AG04450 (cell line): ENCODE results near the gene APPBP2. TPM values are rescaled to one million over a fixed set of nuclear protein-coding genes. Genes with fewer than 3 reads are reported as not detected.
"Not testable (repeated sequence)": the region's sequence is repeated elsewhere in the genome, so short reads cannot be mapped to it uniquely, and the experiment has no call there.

Experiments used
- CTCF ChIA-PET: fragments of 300-600, 350-600 bp; formaldehyde crosslinking; extraction: SDS; loops from one replicate; lab custom pipeline; 2022; ENCODE audit warnings: antibody characterized with exemption, inconsistent platforms; lab: Charles Lee
- POLR2A ChIA-PET: fragments of 350-600 bp; formaldehyde crosslinking; extraction: SDS; loops from one replicate; lab custom pipeline; 2021; ENCODE audit warnings: antibody characterized with exemption, inconsistent platforms; lab: Yijun Ruan, JAX
- DNase-seq: peaks from one replicate; pipeline ENCODE4 v3.0.0-alpha.2; 2011; ENCODE audit warnings: low read depth, low spot score
- H3K27ac ChIP-seq: one replicate; pipeline ENCODE4 v1.5.1; 2012; ENCODE audit warnings: low read depth, low read length, control low read depth
- H3K27me3 ChIP-seq: one replicate; pipeline ENCODE4 v1.6.0; 2012; ENCODE audit warnings: low read length; ENCODE audit not compliant: control insufficient read depth, insufficient read depth
- H3K4me3 ChIP-seq: 2 replicates; pipeline ENCODE4 v1.5.1; 2011; ENCODE audit warnings: mild to moderate bottlenecking, low read depth, low read length, control low read depth
- H3K9me3 ChIP-seq: 2 replicates; pipeline ENCODE4 v1.5.1; 2012; ENCODE audit warnings: low read length; ENCODE audit not compliant: control insufficient read depth, insufficient read depth
- polyA plus RNA-seq: library from polyadenylated mRNA; depleted of rRNA; stranded (reverse); fragments of >200 nt; gene quantifications from 2 replicates; pipeline ENCODE4 v1.2.3, GENCODE V29; 2011
- TF ChIP-seq, protein P1 (sequence below): IDR thresholded peaks from 2 replicates; pipeline ENCODE4 v1.5.1; 2011; ENCODE audit warnings: low read depth, low read length, control low read depth, inconsistent platforms

APPBP2 gene
- polyA plus RNA-seq, 1 experiment: 55.1 TPM

DNA sequence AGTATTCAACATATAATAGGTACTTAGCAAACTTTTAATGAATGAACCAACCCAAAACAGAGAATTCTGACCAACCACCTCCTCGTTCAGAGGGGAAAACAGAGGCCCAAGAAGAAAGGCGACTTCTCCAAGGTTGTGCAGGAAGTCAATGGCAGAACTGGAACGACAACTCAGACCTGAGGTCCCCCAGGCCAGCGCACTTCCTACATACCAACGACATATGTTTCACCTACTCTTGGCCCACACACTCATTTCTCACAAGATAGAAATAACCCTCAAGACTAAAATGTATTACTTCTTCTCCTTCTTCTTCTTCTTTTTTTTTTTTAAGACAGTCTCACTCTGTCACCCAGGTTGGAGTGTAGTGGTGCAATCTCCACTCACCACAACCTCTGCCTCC lies 89.4 kb downstream of the APPBP2 start:
- POLR2A ChIA-PET: no interaction called here
- Histone ChIP-seq H3K4me3 (no peak overlapping the region), H3K27ac (no peak overlapping the region), H3K9me3 (peaks cover 8% of the 10 kb centered on the region), H3K27me3 (no peaks in the 10 kb centered on the region)
- DNase-seq: no peak
- TF ChIP-seq, protein P1, sequence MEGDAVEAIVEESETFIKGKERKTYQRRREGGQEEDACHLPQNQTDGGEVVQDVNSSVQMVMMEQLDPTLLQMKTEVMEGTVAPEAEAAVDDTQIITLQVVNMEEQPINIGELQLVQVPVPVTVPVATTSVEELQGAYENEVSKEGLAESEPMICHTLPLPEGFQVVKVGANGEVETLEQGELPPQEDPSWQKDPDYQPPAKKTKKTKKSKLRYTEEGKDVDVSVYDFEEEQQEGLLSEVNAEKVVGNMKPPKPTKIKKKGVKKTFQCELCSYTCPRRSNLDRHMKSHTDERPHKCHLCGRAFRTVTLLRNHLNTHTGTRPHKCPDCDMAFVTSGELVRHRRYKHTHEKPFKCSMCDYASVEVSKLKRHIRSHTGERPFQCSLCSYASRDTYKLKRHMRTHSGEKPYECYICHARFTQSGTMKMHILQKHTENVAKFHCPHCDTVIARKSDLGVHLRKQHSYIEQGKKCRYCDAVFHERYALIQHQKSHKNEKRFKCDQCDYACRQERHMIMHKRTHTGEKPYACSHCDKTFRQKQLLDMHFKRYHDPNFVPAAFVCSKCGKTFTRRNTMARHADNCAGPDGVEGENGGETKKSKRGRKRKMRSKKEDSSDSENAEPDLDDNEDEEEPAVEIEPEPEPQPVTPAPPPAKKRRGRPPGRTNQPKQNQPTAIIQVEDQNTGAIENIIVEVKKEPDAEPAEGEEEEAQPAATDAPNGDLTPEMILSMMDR: no peak
- CTCF ChIA-PET: interaction anchor here (0.6 to 1.1 kb wide), 3 partner anchors 9 to 361 kb away, joined by 3 to 4 read pairs (median 3); no protein-coding TSS in a partner anchor

DNA sequence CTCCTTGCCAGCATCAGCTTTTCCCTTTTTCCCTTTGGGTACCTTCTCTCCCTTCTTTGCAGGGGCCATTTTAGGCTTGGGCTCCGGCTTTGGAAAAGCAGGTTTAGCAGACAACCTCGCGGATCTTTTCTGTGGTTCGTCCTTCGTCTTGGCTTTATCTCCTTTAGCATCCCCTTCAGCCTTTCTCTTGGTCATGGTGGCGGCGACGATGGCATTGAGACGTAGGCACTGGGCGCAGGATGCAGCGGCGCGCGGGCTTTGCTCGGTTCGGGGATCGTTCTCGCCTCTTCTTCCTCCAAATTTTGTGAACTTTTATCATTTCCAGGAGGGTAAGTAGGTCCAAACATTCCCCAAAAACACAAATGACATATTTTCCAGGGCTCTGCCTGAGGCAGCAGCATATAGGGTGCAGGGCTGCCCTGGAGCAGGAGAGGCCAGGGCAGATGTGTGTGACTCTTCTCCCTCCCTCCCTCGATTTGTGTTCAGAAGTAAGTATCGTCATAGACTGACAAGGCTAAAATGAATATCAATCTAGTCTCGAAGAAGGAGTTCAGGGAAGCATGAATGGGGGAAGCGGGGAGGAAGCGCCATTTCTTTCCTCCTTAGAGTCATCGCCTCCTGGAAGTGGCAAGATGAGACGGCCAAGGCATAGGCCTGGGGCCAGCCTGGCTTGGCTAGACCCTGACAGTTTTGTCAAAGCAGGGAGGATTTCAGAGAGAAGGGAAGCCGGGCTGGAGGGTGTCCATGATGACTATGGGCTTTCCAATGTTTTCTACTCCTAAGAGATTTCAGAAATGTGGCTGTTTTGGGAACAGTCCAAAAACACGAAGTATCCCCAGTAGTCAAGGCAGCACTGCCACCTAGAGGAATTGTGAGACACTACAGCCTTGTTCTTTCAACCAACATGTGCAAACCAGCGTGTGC lies 90.5 kb downstream of the APPBP2 start:
- TF ChIP-seq, protein P1: peak; percentile 94
- Histone ChIP-seq H3K27ac (peak overlapping the region; percentile 62), H3K27me3 (no peaks in the 10 kb centered on the region), H3K4me3 (peak overlapping the region; percentile 21; the same call in 1 of the 2 replicates), H3K9me3 (peaks cover 8% of the 10 kb centered on the region)
- ChIA-PET POLR2A (no interaction called here), CTCF (interaction anchor here (1.0 to 1.8 kb wide), 3 partner anchors 10 to 295 kb away, joined by 3 to 6 read pairs (median 4); no protein-coding TSS in a partner anchor)
- DNase-seq: peak; percentile 70

DNA sequence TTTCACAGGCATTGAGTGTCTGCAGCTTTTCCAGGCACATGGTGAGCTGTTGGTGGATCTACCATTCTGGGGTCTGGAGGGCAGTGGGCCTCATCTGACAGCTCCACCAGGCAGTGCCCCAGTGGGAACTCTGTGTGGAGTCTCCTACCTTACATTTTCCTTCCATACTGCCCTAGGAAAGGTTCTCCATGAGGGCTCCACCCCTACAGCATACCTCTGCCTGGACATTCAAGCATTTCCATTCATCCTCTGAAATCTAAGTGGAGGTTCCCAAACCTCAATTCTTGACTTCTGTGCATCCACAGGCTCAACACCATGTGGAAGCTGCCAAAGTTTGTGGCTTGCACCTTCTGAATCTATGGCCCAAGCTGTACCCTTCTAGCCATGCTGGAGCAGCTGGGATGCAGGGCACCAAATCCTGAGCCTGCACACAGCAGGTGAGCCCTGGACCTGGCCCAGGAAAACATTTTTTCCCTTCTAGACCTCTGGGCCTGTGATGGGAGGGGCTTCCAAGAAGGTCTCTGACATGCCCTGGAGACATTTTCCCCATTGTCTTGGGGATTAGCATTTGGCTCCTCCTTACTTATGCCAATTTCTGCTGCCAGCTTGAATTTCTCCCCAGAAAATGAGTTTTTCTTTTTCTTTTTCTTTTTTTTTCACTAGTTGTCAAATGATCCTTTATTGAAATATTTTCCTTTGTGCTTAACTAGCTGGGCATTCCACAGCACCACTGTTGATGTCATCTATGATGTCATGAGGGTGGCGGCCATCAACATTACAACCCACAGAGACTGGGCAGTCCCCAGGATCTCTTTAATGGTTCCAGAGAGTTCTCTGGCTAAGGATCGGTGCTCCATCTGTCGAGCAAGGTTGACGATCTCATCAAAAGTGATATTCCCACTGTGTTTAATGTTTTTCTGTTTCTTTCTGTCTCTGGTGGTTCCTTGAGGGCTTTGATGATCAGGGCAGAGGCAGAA lies 92.7 kb downstream of the APPBP2 start:
- CTCF ChIA-PET: interaction anchor here (1.8 kb wide), 1 partner anchor 202 kb away, joined by 6 read pairs; no protein-coding TSS in a partner anchor
- POLR2A ChIA-PET, H3K9me3 ChIP-seq, H3K27ac ChIP-seq, DNase-seq, H3K4me3 ChIP-seq, H3K27me3 ChIP-seq: not testable (repeated sequence)

DNA sequence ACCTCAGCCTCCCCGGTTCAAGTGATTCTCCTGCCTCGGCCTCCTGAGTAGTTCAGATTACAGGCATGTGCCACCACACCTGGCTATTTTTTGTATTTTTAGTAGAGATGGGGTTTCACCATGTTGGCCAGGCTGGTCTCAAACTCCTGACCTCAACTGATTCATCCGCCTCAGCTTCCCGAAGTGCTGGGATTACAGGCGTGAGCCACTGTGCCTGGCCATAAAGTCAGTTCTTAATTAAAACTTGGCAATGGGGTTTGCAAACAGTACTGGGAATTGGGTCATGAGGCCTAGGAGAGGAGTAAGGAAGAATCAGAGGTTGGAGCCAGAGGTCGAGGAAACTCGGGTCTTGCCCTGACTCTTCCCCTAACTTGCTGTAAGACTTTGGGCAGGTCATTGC lies 95.5 kb downstream of the APPBP2 start:
- CTCF ChIA-PET, H3K4me3 ChIP-seq, POLR2A ChIA-PET, H3K27me3 ChIP-seq, DNase-seq, H3K27ac ChIP-seq, H3K9me3 ChIP-seq: not testable (repeated sequence)

DNA sequence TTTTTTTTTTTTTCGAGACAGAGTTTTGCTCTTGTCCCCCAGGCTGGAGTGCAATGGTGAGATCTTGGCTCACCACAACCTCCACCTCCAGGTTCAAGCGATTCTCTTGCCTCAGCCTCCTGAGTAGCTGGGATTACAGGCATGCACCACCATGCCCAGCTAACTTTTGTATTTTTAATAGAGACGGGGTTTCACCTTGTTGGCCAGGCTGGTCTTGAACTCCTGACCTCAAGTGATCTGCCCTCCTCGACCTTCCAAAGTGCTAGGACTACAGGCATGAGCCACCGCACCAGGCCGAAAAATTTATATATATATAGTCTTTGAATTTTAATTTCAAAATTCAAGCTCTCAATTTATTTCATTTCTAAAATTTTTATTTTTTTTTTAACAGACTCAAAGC lies 97.6 kb downstream of the APPBP2 start:
- H3K9me3 ChIP-seq, H3K27me3 ChIP-seq, DNase-seq, POLR2A ChIA-PET, H3K4me3 ChIP-seq, H3K27ac ChIP-seq: not testable (repeated sequence)
- CTCF ChIA-PET: interaction anchor here (1.1 to 1.3 kb wide), 2 partner anchors 210 to 286 kb away, joined by 3 read pairs; no protein-coding TSS in a partner anchor

DNA sequence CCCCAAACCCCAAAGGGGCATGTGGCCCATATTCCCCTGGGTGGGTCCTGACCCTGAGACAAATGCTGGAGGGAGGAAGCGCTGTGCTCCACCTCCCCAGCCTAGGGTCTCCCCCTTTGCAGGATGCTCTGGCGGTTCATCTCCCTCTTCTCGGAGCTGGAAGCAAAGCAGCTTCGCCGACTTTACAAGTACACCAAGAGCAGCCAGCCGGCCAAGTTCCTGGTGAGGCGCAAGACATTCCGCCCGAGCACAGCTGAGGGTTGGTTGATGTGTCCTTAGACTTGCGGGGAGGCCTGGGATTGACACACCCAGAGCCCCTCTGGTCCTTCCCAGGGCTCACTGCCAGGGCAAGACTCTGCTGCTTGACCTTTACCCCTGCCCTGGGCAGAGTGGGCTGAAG lies 99.4 kb downstream of the APPBP2 start:
- CTCF ChIA-PET: interaction anchor here (2.3 kb wide), 1 partner anchor 196 kb away, joined by 6 read pairs; no protein-coding TSS in a partner anchor
- Histone ChIP-seq H3K9me3 (no peaks in the 10 kb centered on the region; the same call in 1 of the 2 replicates), H3K27me3 (peaks cover 2% of the 10 kb centered on the region), H3K27ac (no peak overlapping the region), H3K4me3 (no peak overlapping the region)
- TF ChIP-seq, protein P1: no peak
- DNase-seq: no peak
- POLR2A ChIA-PET: no interaction called here
